Muscle layer of colon (tissue), 2 donors: Measurements from ENCODE around the gene KIF26A.

Experiments
- H3K27ac ChIP-seq: one replicate; pipeline ENCODE4 v1.7.0; 2013; ENCODE audit warnings: low read depth, mild to moderate bottlenecking, low read length, moderate library complexity
- H3K27me3 ChIP-seq, 2 donors: one replicate each; pipeline ENCODE4 v1.7.0; 2013; ENCODE audit warnings: low read length in 2 of 2, mild to moderate bottlenecking in 2 of 2; ENCODE audit not compliant: insufficient read depth in 2 of 2, control insufficient read depth in 1 of 2
- H3K36me3 ChIP-seq: one replicate; pipeline ENCODE4 v1.7.0; 2013; ENCODE audit warnings: mild to moderate bottlenecking, low read length; ENCODE audit not compliant: insufficient read depth
- H3K4me1 ChIP-seq: one replicate; pipeline ENCODE4 v1.7.0; 2013; ENCODE audit warnings: mild to moderate bottlenecking, low read length; ENCODE audit not compliant: insufficient read depth
- H3K4me3 ChIP-seq, 2 donors: one replicate each; pipeline ENCODE4 v1.7.0; 2013; ENCODE audit warnings: low read length in 2 of 2, low read depth in 1 of 2, mild to moderate bottlenecking in 1 of 2, moderate library complexity in 1 of 2
- H3K9ac ChIP-seq: one replicate; pipeline ENCODE4 v1.7.0; 2013; ENCODE audit warnings: low read length
- H3K9me3 ChIP-seq: one replicate; pipeline ENCODE4 v1.7.0; 2013; ENCODE audit warnings: mild to moderate bottlenecking, low read length
- donor health status: abdominal sarcoma.
- donor health status: Adenocarcinoma of cecum.

KIF26A gene

GRCh38 chr14:104181761-104182530, 43.6 kb downstream of the KIF26A start:
- H3K4me3 ChIP-seq = no peak overlapping the region
- no peaks in the 10 kb centered on the region for H3K4me1 ChIP-seq
- H3K9ac ChIP-seq = no peak overlapping the region
- H3K36me3 ChIP-seq = no peaks in the 10 kb centered on the region
- H3K27me3 ChIP-seq = peaks cover 0 to 6% of the 10 kb centered on the region in 2 donors
- no peak overlapping the region for H3K27ac ChIP-seq
- H3K9me3 ChIP-seq = no peaks in the 10 kb centered on the region

GRCh38 chr14:104182857-104183425, 44.6 kb downstream of the KIF26A start:
- H3K27ac ChIP-seq = no peak overlapping the region
- no peak overlapping the region for H3K4me3 ChIP-seq
- no peaks in the 10 kb centered on the region for H3K9me3 ChIP-seq
- no peaks in the 10 kb centered on the region for H3K36me3 ChIP-seq
- peaks cover 0 to 6% of the 10 kb centered on the region in 2 donors for H3K27me3 ChIP-seq
- no peaks in the 10 kb centered on the region for H3K4me1 ChIP-seq
- H3K9ac ChIP-seq = no peak overlapping the region

- Histone ChIP-seq H3K4me3 (no peak overlapping the region), H3K27me3 (peaks cover 0 to 6% of the 10 kb centered on the region in 2 donors), H3K9ac (no peak overlapping the region), H3K27ac (no peak overlapping the region), H3K36me3 (no peaks in the 10 kb centered on the region), H3K4me1 (no peaks in the 10 kb centered on the region), H3K9me3 (no peaks in the 10 kb centered on the region)
These were observed 45.4 kb downstream of the KIF26A start for GRCh38 chr14:104183796-104184195.

DNA sequence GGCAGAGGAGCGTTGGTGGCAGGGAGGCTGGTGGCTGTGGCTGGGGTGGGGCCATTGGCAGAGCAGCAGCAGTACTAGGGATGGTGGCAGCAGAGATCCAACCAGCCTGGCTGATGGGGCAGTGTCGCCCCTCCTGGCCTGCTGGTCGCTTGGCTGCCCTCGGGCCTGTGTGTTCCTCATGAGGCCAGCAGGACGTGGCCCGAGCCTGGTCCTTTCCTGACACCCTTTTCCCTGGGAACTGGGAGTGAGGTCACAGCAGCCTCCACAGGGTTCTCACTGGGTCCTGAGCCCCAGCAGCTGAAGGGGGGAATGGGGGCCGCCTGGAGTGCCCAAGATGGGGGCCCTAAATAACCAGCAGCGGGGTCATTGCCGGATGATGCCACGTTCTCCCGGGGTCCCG, 46.1 kb downstream of the KIF26A start:
- Histone ChIP-seq H3K4me1 (no peaks in the 10 kb centered on the region), H3K27me3 (peaks cover 0 to 6% of the 10 kb centered on the region in 2 donors), H3K27ac (no peak overlapping the region), H3K9ac (no peak overlapping the region), H3K4me3 (no peak overlapping the region), H3K36me3 (no peaks in the 10 kb centered on the region), H3K9me3 (no peaks in the 10 kb centered on the region)

DNA sequence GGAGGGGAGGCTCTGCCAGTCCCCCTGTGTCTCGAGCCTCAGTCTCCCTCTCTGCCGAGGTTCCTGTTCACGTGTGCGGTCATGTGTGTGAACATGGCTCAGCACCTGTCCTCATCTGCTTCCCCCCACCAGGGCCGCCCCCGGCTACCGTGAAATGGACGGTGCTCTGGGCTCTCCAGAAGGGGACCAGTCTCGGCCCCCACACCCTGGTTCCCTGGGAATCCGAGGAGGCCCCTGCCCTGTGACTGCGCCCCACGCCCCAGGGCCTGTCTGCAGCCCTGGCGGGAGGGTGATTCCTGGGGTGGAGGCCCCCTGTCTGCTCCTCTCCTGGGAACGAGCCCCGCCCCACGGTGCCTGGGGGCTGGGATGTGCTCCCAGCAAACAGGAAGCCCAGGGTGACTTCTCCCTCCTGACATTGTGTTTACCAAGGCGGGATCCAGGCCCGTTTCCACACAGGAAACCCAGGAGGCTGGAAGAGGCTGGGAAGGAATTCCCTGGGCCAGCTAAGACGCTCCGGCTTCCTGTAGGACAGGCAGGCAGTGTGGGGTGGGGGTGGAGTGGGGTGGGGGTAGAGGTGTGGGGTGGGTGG, 46.6 kb downstream of the KIF26A start:
- Histone ChIP-seq H3K9me3 (no peaks in the 10 kb centered on the region), H3K4me1 (no peaks in the 10 kb centered on the region), H3K27ac (no peak overlapping the region), H3K27me3 (peaks cover 0 to 6% of the 10 kb centered on the region in 2 donors), H3K36me3 (no peaks in the 10 kb centered on the region), H3K4me3 (no peak overlapping the region), H3K9ac (no peak overlapping the region)

DNA sequence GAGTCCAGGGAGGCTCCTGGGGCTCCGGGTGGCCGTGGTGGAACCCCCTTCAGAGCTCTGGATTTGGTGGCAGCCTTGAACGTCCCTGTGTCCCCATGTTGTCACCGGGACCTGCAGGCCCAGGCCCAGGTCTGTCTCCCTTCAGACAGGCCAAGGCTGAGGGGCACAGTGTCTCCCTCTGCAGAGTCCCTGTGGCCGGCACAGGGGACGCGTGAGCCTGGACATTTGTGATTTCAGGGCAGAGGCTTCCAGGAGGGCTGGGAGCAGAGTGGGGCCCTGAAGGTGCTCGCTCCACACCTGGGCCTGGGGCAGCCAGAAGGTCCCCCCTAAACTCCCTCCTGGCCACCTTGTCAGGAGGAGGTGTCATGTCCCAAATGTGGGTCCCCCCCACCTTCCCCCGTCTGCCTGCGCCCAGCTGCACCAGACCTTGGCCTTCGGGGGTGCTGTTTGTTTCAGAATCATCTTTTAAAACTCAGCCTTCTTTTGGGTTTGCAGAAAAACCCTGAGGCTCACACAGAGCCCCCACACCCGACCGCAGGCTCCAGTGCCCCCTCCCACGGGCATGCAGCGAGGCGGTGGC, 47.6 kb downstream of the KIF26A start:
- Histone ChIP-seq H3K4me3 (no peak overlapping the region), H3K9ac (no peak overlapping the region), H3K36me3 (no peaks in the 10 kb centered on the region), H3K27me3 (peaks cover 0 to 6% of the 10 kb centered on the region in 2 donors), H3K9me3 (no peaks in the 10 kb centered on the region), H3K4me1 (no peaks in the 10 kb centered on the region), H3K27ac (no peak overlapping the region)

DNA sequence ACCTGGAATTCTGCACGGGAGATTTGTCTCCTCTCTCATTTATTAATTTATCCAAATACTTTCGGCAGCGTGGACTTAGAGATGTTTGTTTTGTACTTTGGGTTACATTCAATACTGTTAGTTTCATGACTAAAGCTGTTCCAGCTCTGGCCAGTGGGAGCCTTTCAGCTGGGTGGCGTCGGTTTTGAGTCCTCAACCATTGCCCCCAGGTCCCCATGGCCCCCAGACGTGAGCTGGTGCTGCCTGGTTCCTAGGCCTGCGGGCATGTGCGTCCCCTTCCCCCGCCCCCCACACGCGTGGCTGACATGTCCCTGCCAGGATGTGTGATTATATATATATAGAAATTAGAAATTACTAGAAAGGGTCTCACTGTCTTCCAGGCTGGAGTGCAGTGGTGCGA, 48.2 kb downstream of the KIF26A start:
- no peaks in the 10 kb centered on the region for H3K9me3 ChIP-seq
- no peak overlapping the region for H3K27ac ChIP-seq
- peaks cover 0 to 6% of the 10 kb centered on the region in 2 donors for H3K27me3 ChIP-seq
- no peak overlapping the region for H3K9ac ChIP-seq
- H3K4me1 ChIP-seq = no peaks in the 10 kb centered on the region
- no peak overlapping the region for H3K4me3 ChIP-seq
- H3K36me3 ChIP-seq = no peaks in the 10 kb centered on the region

GRCh38 chr14:104187121-104187889, 48.9 kb downstream of the KIF26A start:
- Histone ChIP-seq H3K27me3 (peaks cover 0 to 6% of the 10 kb centered on the region in 2 donors), H3K9me3 (no peaks in the 10 kb centered on the region), H3K4me1 (no peaks in the 10 kb centered on the region), H3K9ac (no peak overlapping the region), H3K36me3 (no peaks in the 10 kb centered on the region), H3K27ac (no peak overlapping the region), H3K4me3 (no peak overlapping the region)

DNA sequence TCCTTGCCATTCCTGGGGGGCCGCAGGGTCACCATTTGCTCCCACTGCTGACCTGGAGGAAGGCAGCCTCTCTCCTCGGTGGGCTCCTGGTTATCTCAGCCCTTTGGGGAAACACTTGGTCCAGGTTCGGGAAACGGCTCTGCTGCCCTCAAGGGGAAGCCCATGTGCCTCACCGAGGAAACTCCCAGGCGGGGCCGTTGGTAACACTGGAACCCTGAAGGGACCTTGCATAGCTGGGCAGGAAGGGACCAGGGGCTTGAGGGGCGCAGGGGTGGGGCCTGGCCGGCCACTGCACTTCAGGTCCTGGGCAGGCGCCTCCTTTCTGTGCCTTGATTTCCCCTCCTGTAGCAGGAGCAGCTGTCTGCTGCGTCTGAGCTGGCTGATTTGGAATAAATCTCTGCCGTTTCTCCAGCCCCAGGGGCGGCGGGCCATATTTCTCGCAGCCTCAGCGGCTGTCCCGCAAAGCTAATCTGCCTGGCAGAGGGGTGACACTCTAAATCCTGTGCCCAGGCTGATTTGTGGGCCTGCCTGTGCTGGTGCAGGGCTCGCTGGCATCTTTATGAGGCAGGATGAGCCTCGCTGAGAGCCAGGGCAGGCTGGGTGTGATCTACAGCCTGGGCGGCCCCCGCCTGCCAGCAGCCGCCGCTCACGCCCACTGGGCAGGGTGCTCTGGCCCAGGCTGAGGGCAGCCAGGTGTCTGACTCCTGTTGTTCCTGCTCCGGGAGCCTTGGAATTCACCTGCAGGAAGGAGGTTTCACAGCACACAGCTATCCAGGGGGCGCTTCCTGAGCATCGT, 49.7 kb downstream of the KIF26A start:
- Histone ChIP-seq H3K27ac (no peak overlapping the region), H3K9me3 (no peaks in the 10 kb centered on the region), H3K36me3 (no peaks in the 10 kb centered on the region), H3K27me3 (peaks cover 0 to 10% of the 10 kb centered on the region in 2 donors), H3K4me3 (no peak overlapping the region), H3K4me1 (no peaks in the 10 kb centered on the region), H3K9ac (no peak overlapping the region)

- peaks cover 0 to 12% of the 10 kb centered on the region in 2 donors for H3K27me3 ChIP-seq
- H3K4me1 ChIP-seq = no peaks in the 10 kb centered on the region
- no peak overlapping the region for H3K9ac ChIP-seq
- H3K36me3 ChIP-seq = no peaks in the 10 kb centered on the region
- no peaks in the 10 kb centered on the region for H3K9me3 ChIP-seq
- H3K4me3 ChIP-seq = no peak overlapping the region
- no peak overlapping the region for H3K27ac ChIP-seq
These were observed 50.5 kb downstream of the KIF26A start for GRCh38 chr14:104188727-104189400.
